GM12892 (cell line): Measurements from ENCODE around the gene RAB30.

ENCODE experiments used
- POLR2A ChIP-seq: IDR thresholded peaks from 2 replicates; pipeline ENCODE4 v1.6.1; 2011; ENCODE audit warnings: low read depth, low read length, control low read depth
- POLR2AphosphoS5 ChIP-seq: IDR thresholded peaks from 2 replicates; pipeline ENCODE4 v1.6.1; 2011; ENCODE audit warnings: low read depth, low read length, control low read depth
- TAF1 ChIP-seq: IDR thresholded peaks from 2 replicates; pipeline ENCODE4 v1.6.1; 2011; ENCODE audit warnings: low read depth, mild to moderate bottlenecking, control low read depth, low read length, borderline replicate concordance

DNA sequence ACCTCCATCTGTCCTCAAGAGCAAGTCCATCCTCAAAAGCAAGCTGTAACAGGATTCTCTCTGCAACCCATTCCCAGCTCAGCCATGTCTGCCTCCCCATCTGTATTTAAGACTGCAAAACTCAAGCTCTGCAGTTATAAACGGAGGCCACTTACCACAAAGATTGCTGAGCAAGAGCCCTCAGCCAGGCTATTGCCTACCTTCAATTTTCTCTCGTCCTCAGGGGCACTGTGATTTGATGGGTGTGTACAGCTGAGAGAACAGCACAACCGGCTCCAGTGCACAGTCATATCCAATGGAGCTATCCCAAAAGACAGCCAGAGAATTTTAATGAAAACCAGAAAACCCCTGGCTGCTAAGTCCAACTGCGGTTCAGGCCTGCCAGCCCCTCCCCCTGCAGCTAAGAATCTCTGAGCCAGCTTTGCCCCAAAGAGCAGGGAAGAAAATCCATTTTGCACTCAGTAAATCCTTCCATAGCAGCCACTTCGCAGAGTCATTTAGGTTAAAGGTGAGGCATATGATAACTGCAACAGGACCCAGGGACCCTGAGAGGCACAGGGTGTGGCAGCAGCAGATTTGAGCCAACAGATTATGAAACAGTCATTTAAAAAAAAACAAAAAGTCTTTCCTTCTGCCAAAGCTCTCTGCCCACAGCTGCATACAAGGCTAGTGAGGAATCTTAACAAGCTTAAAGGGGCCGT is 37.6 kb downstream of the RAB30 start:
- TF ChIP-seq POLR2A (no peak), POLR2AphosphoS5 (no peak), TAF1 (no peak)
